GM21619 (cell line): ENCODE measurements around the gene KNL1.
"Not testable (repeated sequence)": the region's sequence is repeated elsewhere in the genome, so short reads cannot be mapped to it uniquely, and the experiment has no call there.

ENCODE experiments used
- ATAC-seq: cut with Tn5 transposase; IDR thresholded peaks from one replicate; pipeline ENCODE4 v1.9.1; 2021; ENCODE audit not compliant: unreplicated experiment

The KNL1 gene

GRCh38 chr15:40664909-40665308 lies 70.9 kb downstream of the KNL1 start:
- no peak for ATAC-seq

- not testable (repeated sequence) for ATAC-seq
Observed at GRCh38 chr15:40676290-40676689, 82.2 kb downstream of the KNL1 start.

GRCh38 chr15:40676906-40677305 lies 82.9 kb downstream of the KNL1 start:
- ATAC-seq = not testable (repeated sequence)

GRCh38 chr15:40680151-40680550 lies 86.1 kb downstream of the KNL1 start:
- ATAC-seq = no peak

- not testable (repeated sequence) for ATAC-seq
Observed at GRCh38 chr15:40680959-40681358, 86.9 kb downstream of the KNL1 start.

GRCh38 chr15:40684381-40684780 lies 90.3 kb downstream of the KNL1 start:
- ATAC-seq = no peak

- no peak for ATAC-seq
Observed at GRCh38 chr15:40685376-40685775, 91.3 kb downstream of the KNL1 start.

GRCh38 chr15:40688932-40689799 lies 95.1 kb downstream of the KNL1 start:
- ATAC-seq = no peak

- no peak for ATAC-seq
Observed at GRCh38 chr15:40691737-40692136, 97.7 kb downstream of the KNL1 start.

- ATAC-seq = peak; percentile 3
Observed at GRCh38 chr15:40693904-40694687, 100.0 kb downstream of the KNL1 start.

GRCh38 chr15:40694688-40695468 lies 100.8 kb downstream of the KNL1 start, which contains the start of gene RAD51:
RAD51 (plus strand) TSS chr15:40695174; CDS start chr15:40698759, 3,585 bp downstream.
- peak; percentile 78 for ATAC-seq

GRCh38 chr15:40695469-40695890 lies 101.4 kb downstream of the KNL1 start:
- ATAC-seq = peak; percentile 30

GRCh38 chr15:40696228-40696627 lies 102.2 kb downstream of the KNL1 start:
- no peak for ATAC-seq

- ATAC-seq = no peak
Observed at GRCh38 chr15:40697916-40698315, 103.9 kb downstream of the KNL1 start.

- no peak for ATAC-seq
Observed at GRCh38 chr15:40702077-40702476, 108.0 kb downstream of the KNL1 start.

- ATAC-seq = no peak
Observed at GRCh38 chr15:40706121-40706520, 112.1 kb downstream of the KNL1 start.
